Ishikawa (cell line): Measurements from ENCODE around the gene CLCA2.

Source experiments
- CEBPB ChIP-seq: IDR thresholded peaks from 2 replicates; pipeline ENCODE4 v1.6.1; 2012
- CREB1 ChIP-seq: IDR thresholded peaks from 2 replicates; pipeline ENCODE4 v1.6.1; 2012; ENCODE audit warnings: low read depth
- EGR1 ChIP-seq: IDR thresholded peaks from 2 replicates; pipeline ENCODE4 v1.6.1; 2012
- EP300 ChIP-seq: IDR thresholded peaks from 2 replicates; pipeline ENCODE4 v1.6.1; 2012; ENCODE audit warnings: borderline replicate concordance
- FOXM1 ChIP-seq: IDR thresholded peaks from 2 replicates; pipeline ENCODE4 v1.6.1; 2012; ENCODE audit warnings: low read depth, borderline replicate concordance
- MAX ChIP-seq: IDR thresholded peaks from 2 replicates; pipeline ENCODE4 v1.6.1; 2012
- NFIC ChIP-seq: IDR thresholded peaks from 2 replicates; pipeline ENCODE4 v1.6.1; 2012
- RAD21 ChIP-seq: IDR thresholded peaks from 2 replicates; pipeline ENCODE4 v1.6.1; 2012; ENCODE audit warnings: low read depth
- REST ChIP-seq: IDR thresholded peaks from 2 replicates; pipeline ENCODE4 v1.6.1; 2012; ENCODE audit warnings: low read depth, mild to moderate bottlenecking
- TAF1 ChIP-seq: IDR thresholded peaks from 2 replicates; pipeline ENCODE4 v1.6.1; 2012; ENCODE audit warnings: low read depth, mild to moderate bottlenecking
- TCF12 ChIP-seq: IDR thresholded peaks from 2 replicates; pipeline ENCODE4 v1.6.1; 2012; ENCODE audit warnings: low read depth
- TEAD4 ChIP-seq: IDR thresholded peaks from 2 replicates; pipeline ENCODE4 v1.6.1; 2012
- USF1 ChIP-seq: IDR thresholded peaks from 2 replicates; pipeline ENCODE4 v1.6.1; 2012
- YY1 ChIP-seq: IDR thresholded peaks from 2 replicates; pipeline ENCODE4 v1.6.1; 2012; ENCODE audit warnings: low read depth
- ZBTB7A ChIP-seq: IDR thresholded peaks from 2 replicates; pipeline ENCODE4 v1.6.1; 2012; ENCODE audit warnings: low read depth

The CLCA2 gene

GRCh38 chr1:86468501-86468977 lies 44.6 kb downstream of the CLCA2 start, which contains the start of gene CLCA1:
TSS of gene CLCA1 (plus strand) at chr1:86468927. CDS start at chr1:86468972, 45 bp downstream.
- no peak for TF ChIP-seq YY1
- no peak for TF ChIP-seq REST
- TF ChIP-seq TCF12: no peak
- TF ChIP-seq EGR1: no peak
- TF ChIP-seq USF1: no peak
- TF ChIP-seq CEBPB: no peak
- no peak for TF ChIP-seq FOXM1
- no peak for TF ChIP-seq TEAD4
- TF ChIP-seq ZBTB7A: no peak
- no peak for TF ChIP-seq TAF1
- TF ChIP-seq MAX: no peak
- no peak for TF ChIP-seq EP300
- no peak for TF ChIP-seq CREB1
- TF ChIP-seq NFIC: no peak
- no peak for TF ChIP-seq RAD21

- TF ChIP-seq RAD21 (no peak), EGR1 (no peak), TCF12 (no peak), ZBTB7A (no peak), MAX (no peak), CREB1 (no peak), CEBPB (no peak), USF1 (no peak), REST (no peak), TEAD4 (no peak), YY1 (no peak), NFIC (no peak)
Observed at GRCh38 chr1:86470859-86471258, 46.9 kb downstream of the CLCA2 start.

GRCh38 chr1:86471291-86471690 lies 47.3 kb downstream of the CLCA2 start:
- TF ChIP-seq EGR1 (no peak), CREB1 (no peak), REST (no peak), EP300 (no peak), CEBPB (no peak), YY1 (no peak), RAD21 (no peak)

GRCh38 chr1:86472152-86472551 lies 48.2 kb downstream of the CLCA2 start:
- TF ChIP-seq TEAD4: no peak
- TF ChIP-seq ZBTB7A: no peak
- no peak for TF ChIP-seq USF1
- no peak for TF ChIP-seq YY1
- no peak for TF ChIP-seq NFIC

- TF ChIP-seq MAX: no peak
- no peak for TF ChIP-seq ZBTB7A
- TF ChIP-seq EP300: no peak
- TF ChIP-seq RAD21: no peak
- TF ChIP-seq CEBPB: no peak
- no peak for TF ChIP-seq TAF1
- no peak for TF ChIP-seq REST
- no peak for TF ChIP-seq TCF12
- TF ChIP-seq YY1: no peak
- no peak for TF ChIP-seq EGR1
- no peak for TF ChIP-seq CREB1
- no peak for TF ChIP-seq NFIC
- TF ChIP-seq USF1: no peak
- TF ChIP-seq FOXM1: no peak
- no peak for TF ChIP-seq TEAD4
Observed at GRCh38 chr1:86472767-86473166, 48.8 kb downstream of the CLCA2 start.
